H1 (cell line): Measurements from ENCODE around the gene FLNC. TPM values are rescaled to one million over a fixed set of nuclear protein-coding genes. Genes with fewer than 3 reads are reported as not detected.

Experiments
- CTCF ChIA-PET: fragments of 300-600 bp; sonication (Branson Sonifier 250); formaldehyde crosslinking; loops from one replicate; lab custom pipeline; 2021; ENCODE audit not compliant: partially characterized antibody; lab: Charles Lee
- POLR2A ChIA-PET: fragments of 300-600 bp; sonication (Branson Sonifier 250); formaldehyde crosslinking; loops from one replicate; lab custom pipeline; 2021; ENCODE audit warnings: inconsistent platforms; ENCODE audit not compliant: partially characterized antibody; lab: Charles Lee
- DNase-seq, 2 experiments: peaks; one replicate each; pipeline versions ENCODE4 v3.0.0 to v3.0.0-alpha.2; 2010 to 2022; ENCODE audit warnings: low spot score in 2 of 2, low read depth in 1 of 2, mixed read lengths in 1 of 2
- FAIRE-seq: peaks from 2 replicates; lab custom pipeline; 2011; peaks lifted over from hg19 to GRCh38; lab: Jason Lieb, UNC
- H2AFZ ChIP-seq: 2 replicates; pipeline ENCODE4 v1.8.1; 2012; ENCODE audit warnings: low read length, inconsistent platforms
- H2AK5ac ChIP-seq: 2 replicates; pipeline ENCODE4 v1.6.1; 2013; ENCODE audit warnings: low read depth, low read length
- H2BK120ac ChIP-seq: replicated peaks from 2 replicates; pipeline ENCODE3; 2013; ENCODE audit warnings: low read depth, low read length, inconsistent platforms
- H2BK12ac ChIP-seq: 2 replicates; pipeline ENCODE4 v1.6.1; 2013; ENCODE audit warnings: low read depth, low read length
- H2BK15ac ChIP-seq: 2 replicates; pipeline ENCODE4 v1.6.1; 2013; ENCODE audit warnings: low read length
- H2BK20ac ChIP-seq: 2 replicates; pipeline ENCODE4 v1.6.1; 2013; ENCODE audit warnings: low read length
- H2BK5ac ChIP-seq: 2 replicates; pipeline ENCODE4 v1.6.1; 2013; ENCODE audit warnings: low read depth, low read length
- H3K14ac ChIP-seq: 2 replicates; pipeline ENCODE4 v1.6.1; 2013; ENCODE audit warnings: inconsistent platforms; ENCODE audit not compliant: insufficient read length
- H3K18ac ChIP-seq: 2 replicates; pipeline ENCODE4 v1.6.1; 2013; ENCODE audit warnings: low read length; ENCODE audit errors: extremely low read depth
- H3K23ac ChIP-seq: 2 replicates; pipeline ENCODE4 v1.6.1; 2013; ENCODE audit warnings: inconsistent platforms; ENCODE audit not compliant: insufficient read length
- H3K23me2 ChIP-seq: 2 replicates; pipeline ENCODE4 v1.6.1; 2013; ENCODE audit warnings: low read depth, low read length
- H3K27ac ChIP-seq: 2 replicates; pipeline ENCODE4 v1.6.1; 2011; ENCODE audit warnings: low read depth, low read length, inconsistent platforms
- H3K27me3 ChIP-seq, 4 experiments: replicated peaks in 1 of 4; 1 replicate in 1 of 4; 2 replicates in 3 of 4; pipeline versions ENCODE4 v1.6.1 to v1.8.1; 2011 to 2013; ENCODE audit warnings: low read length in 3 of 4, mild to moderate bottlenecking in 3 of 4, inconsistent platforms in 2 of 4, mixed read lengths in 2 of 4, moderate library complexity in 1 of 4; ENCODE audit not compliant: control insufficient read depth in 3 of 4, insufficient read depth in 3 of 4; ENCODE audit errors: extremely low read depth in 1 of 4
- H3K36me3 ChIP-seq, 4 experiments: 2 replicates each; pipeline versions ENCODE4 v1.6.1 to v1.8.1; 2011 to 2013; ENCODE audit warnings: mild to moderate bottlenecking in 4 of 4, low read length in 3 of 4, moderate library complexity in 2 of 4, control low read depth in 1 of 4, inconsistent platforms in 1 of 4; ENCODE audit not compliant: insufficient read depth in 4 of 4, control insufficient read depth in 2 of 4
- H3K4ac ChIP-seq: replicated peaks from 2 replicates; pipeline ENCODE3; 2013; ENCODE audit warnings: low read length, low read depth, mixed read lengths, inconsistent platforms; ENCODE audit not compliant: insufficient read length
- H3K4me1 ChIP-seq, 4 experiments: replicated peaks in 1 of 4; 1 replicate in 1 of 4; 2 replicates in 3 of 4; pipeline versions ENCODE4 v1.6.1 to v1.8.1; 2011 to 2013; ENCODE audit warnings: low read length in 3 of 4, inconsistent platforms in 2 of 4, mixed read lengths in 1 of 4; ENCODE audit not compliant: insufficient read depth in 4 of 4, control insufficient read depth in 3 of 4
- H3K4me2 ChIP-seq, 2 experiments: 2 replicates each; pipeline versions ENCODE4 v1.6.1 to v1.8.1; 2011 to 2013; ENCODE audit warnings: low read depth in 2 of 2, low read length in 2 of 2, control low read depth in 1 of 2, inconsistent platforms in 1 of 2, mild to moderate bottlenecking in 1 of 2; ENCODE audit not compliant: insufficient read depth in 1 of 2
- H3K4me3 ChIP-seq, 4 experiments: fragments of 200-600, 300-600 bp in 1 of 4; sonication (generic), shearing (Covaris generic), sonication (Bioruptor Twin) in 1 of 4; 2 replicates each; pipeline versions ENCODE4 v1.5.1 to v1.8.1; 2011 to 2016; ENCODE audit warnings: low read length in 4 of 4, low read depth in 3 of 4, control low read depth in 2 of 4, inconsistent platforms in 2 of 4, mild to moderate bottlenecking in 2 of 4, mixed read lengths in 1 of 4, moderate library complexity in 1 of 4; ENCODE audit not compliant: insufficient read depth in 2 of 4; ENCODE audit errors: extremely low read depth in 1 of 4
- H3K56ac ChIP-seq: replicated peaks from 2 replicates; pipeline ENCODE3; 2013; ENCODE audit warnings: low read depth, mild to moderate bottlenecking, mixed read lengths, low read length, inconsistent platforms; ENCODE audit not compliant: insufficient read length
- H3K79me1 ChIP-seq: 2 replicates; pipeline ENCODE4 v1.6.1; 2013; ENCODE audit warnings: low read depth, low read length, control low read depth
- H3K79me2 ChIP-seq, 2 experiments: 2 replicates each; pipeline versions ENCODE4 v1.6.1 to v1.8.1; 2012 to 2013; ENCODE audit warnings: low read length in 2 of 2, mild to moderate bottlenecking in 2 of 2, inconsistent platforms in 1 of 2; ENCODE audit not compliant: insufficient read depth in 2 of 2, control insufficient read depth in 1 of 2
- H3K9ac ChIP-seq, 4 experiments: replicated peaks in 1 of 4; 1 replicate in 1 of 4; 2 replicates in 3 of 4; pipeline versions ENCODE4 v1.6.1 to v1.8.1; 2011 to 2013; ENCODE audit warnings: low read depth in 3 of 4, low read length in 3 of 4, control low read depth in 2 of 4, mild to moderate bottlenecking in 2 of 4, moderate library complexity in 2 of 4, inconsistent platforms in 1 of 4; ENCODE audit errors: extremely low read depth in 1 of 4
- H3K9me3 ChIP-seq, 2 experiments: 2 replicates each; pipeline versions ENCODE4 v1.6.1 to v1.8.1; 2012 to 2013; ENCODE audit warnings: mild to moderate bottlenecking in 2 of 2, moderate library complexity in 2 of 2, control low read depth in 1 of 2, inconsistent platforms in 1 of 2, low read depth in 1 of 2, low read length in 1 of 2, mixed read lengths in 1 of 2; ENCODE audit not compliant: insufficient read depth in 2 of 2
- H4K20me1 ChIP-seq, 2 experiments: replicated peaks in 1 of 2; 2 replicates each; pipeline versions ENCODE3 to v1.8.1; 2011 to 2013; ENCODE audit warnings: inconsistent platforms in 2 of 2, low read length in 2 of 2, mild to moderate bottlenecking in 1 of 2; ENCODE audit not compliant: insufficient read depth in 2 of 2, control insufficient read depth in 1 of 2
- H4K5ac ChIP-seq: 2 replicates; pipeline ENCODE4 v1.6.1; 2013; ENCODE audit warnings: low read length, low read depth, mixed read lengths, inconsistent platforms; ENCODE audit not compliant: insufficient read length
- H4K8ac ChIP-seq: 2 replicates; pipeline ENCODE4 v1.8.0; 2013; ENCODE audit warnings: mild to moderate bottlenecking, moderate library complexity, low read length, inconsistent platforms; ENCODE audit not compliant: insufficient read depth; ENCODE audit errors: extremely low read depth
- H4K91ac ChIP-seq: replicated peaks from 2 replicates; pipeline ENCODE3; 2013; ENCODE audit warnings: low read length, mixed read lengths, inconsistent platforms; ENCODE audit not compliant: insufficient read length
- CREB1 ChIP-seq: IDR thresholded peaks from 2 replicates; pipeline ENCODE4 v1.6.1; 2012; ENCODE audit warnings: inconsistent platforms
- HDAC6 ChIP-seq: IDR thresholded peaks from one replicate; pipeline ENCODE4 v1.7.1; 2012; ENCODE audit warnings: low read depth, mild to moderate bottlenecking, inconsistent platforms, low read length, moderate library complexity
- KDM4A ChIP-seq: IDR thresholded peaks from one replicate; pipeline ENCODE4 v1.7.1; 2012; ENCODE audit warnings: low read depth, mild to moderate bottlenecking, moderate library complexity, low read length, inconsistent platforms; ENCODE audit not compliant: severe bottlenecking
- NRF1 ChIP-seq: IDR thresholded peaks from 2 replicates; pipeline ENCODE4 v1.6.1; 2011; ENCODE audit warnings: mild to moderate bottlenecking, low read depth, low read length, improper control_type of control experiment
- POLR2A ChIP-seq, 2 experiments: IDR thresholded peaks; 1 replicate in 1 of 2; 2 replicates in 1 of 2; pipeline ENCODE4 v1.6.1; 2011; ENCODE audit warnings: low read depth in 2 of 2, low read length in 2 of 2, mild to moderate bottlenecking in 2 of 2; ENCODE audit errors: control extremely low read depth in 1 of 2
- RBBP5 ChIP-seq: IDR thresholded peaks from 2 replicates; pipeline ENCODE4 v1.7.1; 2012; ENCODE audit warnings: low read depth, mild to moderate bottlenecking, inconsistent platforms, low read length, moderate library complexity, borderline replicate concordance
- RXRA ChIP-seq: IDR thresholded peaks from 2 replicates; pipeline ENCODE4 v1.6.1; 2011; ENCODE audit warnings: low read depth, mild to moderate bottlenecking, low read length, moderate library complexity; ENCODE audit not compliant: insufficient read depth
- SIN3A ChIP-seq, 2 experiments: IDR thresholded peaks in 1 of 2; conservative IDR thresholded peaks in 1 of 2; 2 replicates each; pipeline ENCODE4 v1.6.1; 2011 to 2012; ENCODE audit warnings: low read length in 2 of 2, improper control_type of control experiment in 1 of 2, low read depth in 1 of 2, mild to moderate bottlenecking in 1 of 2
- SP4 ChIP-seq: IDR thresholded peaks from 2 replicates; pipeline ENCODE4 v1.6.1; 2012; ENCODE audit warnings: low read length, inconsistent platforms
- TEAD4 ChIP-seq: IDR thresholded peaks from 2 replicates; pipeline ENCODE4 v1.6.1; 2012; ENCODE audit warnings: low read depth, low read length, inconsistent platforms, mixed read lengths
- WGBS, 2 experiments: shearing (Covaris generic) in 1 of 2; methylation state at CpG; one replicate each; pipeline versions ENCODE4 v1.1.6 to v1.1.7; 2013 to 2015; ENCODE audit warnings: low lambda C conversion rate in 2 of 2, mixed read lengths in 2 of 2, inconsistent platforms in 1 of 2, low coverage in 1 of 2, missing lambda C conversion rate in 1 of 2; ENCODE audit not compliant: insufficient replicate concordance in 2 of 2, insufficient coverage in 1 of 2, insufficient read length in 1 of 2; ENCODE audit errors: extremely low coverage in 1 of 2, missing lambda C conversion rate in 1 of 2; 5-methylcytosine and 5-hydroxymethylcytosine counted together
- polyA plus RNA-seq, 7 experiments: library from polyadenylated mRNA; depleted of rRNA in 3 of 7; stranded (reverse) in 5 of 7; unstranded in 2 of 7; fragments of >200 nt in 5 of 7; fragments of 200-250 nt in 2 of 7; gene quantifications; 1 replicate in 5 of 7; 2 replicates in 1 of 7; 4 replicates in 1 of 7; pipeline versions ENCODE4 v1.2.1 to v1.2.3, GENCODE V29; 2011 to 2013; ENCODE audit warnings: missing spikeins in 2 of 7, mixed read lengths in 2 of 7
- total RNA-seq: library from RNA; stranded (reverse); fragmentation: NEBNext Ultra II Directional; extraction: Animal tissue kit (Norgen Biotek cat#: 25700); gene quantifications from 2 replicates; pipeline ENCODE4 v1.2.1, GENCODE V29; 2021
- TF ChIP-seq, protein P1 (sequence below): IDR thresholded peaks from 2 replicates; pipeline ENCODE4 v1.6.1; 2012; ENCODE audit warnings: inconsistent platforms

The FLNC gene
- total and polyA plus RNA-seq, 2 of the 8 experiments (the other 6 are each of a cell fraction or from before 2014, with no cell fraction given): 1.9 to 10.7 TPM

GRCh38 chr7:128862571-128863432 is 32.6 kb downstream of the FLNC start, which contains the start of gene ATP6V1F:
TSS of gene ATP6V1F (plus strand) at chr7:128862856. CDS start at chr7:128862905, 49 bp downstream.
- no peaks in the 10 kb centered on the region for H3K9me3 ChIP-seq
- peak within 1 kb of the TSS; percentile 68; the same call in 1 of the 2 replicates for H2BK12ac ChIP-seq
- H2BK15ac ChIP-seq: no peak within 1 kb of the TSS
- no peaks in the 10 kb centered on the region for H3K36me3 ChIP-seq
- H3K4me2 ChIP-seq: peak within 1 kb of the TSS; percentile 91 to 92
- H3K4ac ChIP-seq: peak within 1 kb of the TSS; percentile 87
- no peak within 1 kb of the TSS for H3K23ac ChIP-seq
- no peak within 1 kb of the TSS; the same call in 1 of the 2 replicates for H4K8ac ChIP-seq
- peak within 1 kb of the TSS; percentile 88 for H4K91ac ChIP-seq
- H3K4me1 ChIP-seq: peaks cover 0 to 12% (median 5%) of the 10 kb centered on the region in 4 experiments; a peak in 5 of 7 replicates
- 0 out of 2 replicates have a peak within 1 kb of the TSS, but pooled peaks have one; percentile 93 for H2BK20ac ChIP-seq
- POLR2A ChIA-PET: interaction anchor here (0.6 to 2.0 kb wide), 11 partner anchors 12 to 452 kb away, joined by 3 to 15 read pairs (median 4); partner anchors contain the start of genes METTL2B and TNPO3
- H4K20me1 ChIP-seq: peaks cover 0 to 14% of the 10 kb centered on the region in 2 experiments
- WGBS, 2 experiments: 2% methylated on average over 58 of the region's 65 CpGs; no CpG with 5 or more reads in 1 of the 2 experiments
- H3K27me3 ChIP-seq: peaks cover 0 to 2% (median under 1%) of the 10 kb centered on the region in 4 experiments; a peak in 3 of 7 replicates
- H3K4me3 ChIP-seq: peak within 1 kb of the TSS; percentile 74 to 92 (median 78)
- peak within 1 kb of the TSS; percentile 59 for H4K5ac ChIP-seq
- peaks cover 7% of the 10 kb centered on the region for H3K23me2 ChIP-seq
- DNase-seq (peak; percentile 97 to 100), FAIRE-seq (peak; percentile 72)
- H2AK5ac ChIP-seq: no peak within 1 kb of the TSS
- no peaks in the 10 kb centered on the region for H3K79me2 ChIP-seq
- H2AFZ ChIP-seq: peak within 1 kb of the TSS; percentile 78
- peak within 1 kb of the TSS; percentile 89 for H3K18ac ChIP-seq
- peak within 1 kb of the TSS; percentile 81 for H2BK5ac ChIP-seq
- no peaks in the 10 kb centered on the region for H3K79me1 ChIP-seq
- H3K9ac ChIP-seq: peak within 1 kb of the TSS; percentile 25 to 82 (median 62)
- H3K56ac ChIP-seq: no peak within 1 kb of the TSS
- H3K14ac ChIP-seq: no peak within 1 kb of the TSS
- no peak within 1 kb of the TSS for H3K27ac ChIP-seq
- no peak within 1 kb of the TSS for H2BK120ac ChIP-seq
- CTCF ChIA-PET: interaction anchor here (0.8 to 10.2 kb wide), 24 partner anchors 11 to 264 kb away, joined by 3 to 189 read pairs (median 4); no protein-coding TSS in a partner anchor
- TF ChIP-seq RXRA (no peak), HDAC6 (no peak), SIN3A (conservative IDR thresholded peaks at IDR 0.05 in 1 of 2, IDR thresholded peaks at IDR 0.05 in 1 of 2; ENCODE audit: low read depth in 1 of 2, low read length in 2 of 2) (0 out of 4 replicates have a peak, but pooled peaks of 1 of the 2 experiments have one; percentile 28), NRF1 (peak; percentile 87), SP4 (0 out of 2 replicates have a peak, but pooled peaks have one; percentile 60), CREB1 (peak; percentile 84), KDM4A (peak; percentile 73), POLR2A (IDR thresholded peaks at IDR 0.05; ENCODE audit: control extremely low read depth in 1 of 2, low read depth in 2 of 2, low read length in 2 of 2) (peak in 1 of 2 experiments; percentile 49; a peak in 2 of 3 replicates), RBBP5 (peak; percentile 57; the same call in 1 of the 2 replicates), TEAD4 (peak; percentile 91)
- TF ChIP-seq, protein P1, sequence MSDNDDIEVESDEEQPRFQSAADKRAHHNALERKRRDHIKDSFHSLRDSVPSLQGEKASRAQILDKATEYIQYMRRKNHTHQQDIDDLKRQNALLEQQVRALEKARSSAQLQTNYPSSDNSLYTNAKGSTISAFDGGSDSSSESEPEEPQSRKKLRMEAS: no peak; the same call in none of the 2 replicates
